NCI-H748 treated with DMSO at 0.1 percent for 48 hours (cell line): Measurements from ENCODE around the gene AMH.

Source experiments
- DNase-seq: peaks from one replicate; lab custom pipeline; 2025; lab: John Stamatoyannopoulos, UW

Gene AMH

GRCh38 chr19:2221250-2221831 is 27.8 kb upstream of the AMH start:
- no peak for DNase-seq

- DNase-seq: no peak
These were observed 27.2 kb upstream of the AMH start for GRCh38 chr19:2221918-2222317.

- no peak for DNase-seq
These were observed 25.7 kb upstream of the AMH start for GRCh38 chr19:2223391-2223790.

GRCh38 chr19:2223959-2224358 is 25.2 kb upstream of the AMH start:
- DNase-seq: no peak

- no peak for DNase-seq
These were observed 24.3 kb upstream of the AMH start for GRCh38 chr19:2224754-2225349.

GRCh38 chr19:2225415-2226050 is 23.6 kb upstream of the AMH start:
- DNase-seq: no peak

GRCh38 chr19:2226051-2226839 is 22.9 kb upstream of the AMH start:
- DNase-seq: no peak

- no peak for DNase-seq
These were observed 22.2 kb upstream of the AMH start for GRCh38 chr19:2226840-2227360.

GRCh38 chr19:2227415-2228156 is 21.5 kb upstream of the AMH start:
- no peak for DNase-seq

GRCh38 chr19:2228157-2229030 is 20.7 kb upstream of the AMH start:
- DNase-seq: no peak

- no peak for DNase-seq
These were observed 19.8 kb upstream of the AMH start for GRCh38 chr19:2229103-2230032.

GRCh38 chr19:2230033-2230531 is 19.0 kb upstream of the AMH start:
- no peak for DNase-seq

GRCh38 chr19:2230807-2231533 is 18.2 kb upstream of the AMH start:
- DNase-seq: no peak

- DNase-seq: no peak
These were observed 17.4 kb upstream of the AMH start for GRCh38 chr19:2231621-2232221.

GRCh38 chr19:2232286-2233151 is 16.6 kb upstream of the AMH start:
- no peak for DNase-seq

- DNase-seq: no peak
These were observed 15.4 kb upstream of the AMH start for GRCh38 chr19:2233601-2234280.

GRCh38 chr19:2234996-2235380 is 14.1 kb upstream of the AMH start:
- no peak for DNase-seq
